ENCODE data around the gene TBC1D1.

The TBC1D1 gene

DNA sequence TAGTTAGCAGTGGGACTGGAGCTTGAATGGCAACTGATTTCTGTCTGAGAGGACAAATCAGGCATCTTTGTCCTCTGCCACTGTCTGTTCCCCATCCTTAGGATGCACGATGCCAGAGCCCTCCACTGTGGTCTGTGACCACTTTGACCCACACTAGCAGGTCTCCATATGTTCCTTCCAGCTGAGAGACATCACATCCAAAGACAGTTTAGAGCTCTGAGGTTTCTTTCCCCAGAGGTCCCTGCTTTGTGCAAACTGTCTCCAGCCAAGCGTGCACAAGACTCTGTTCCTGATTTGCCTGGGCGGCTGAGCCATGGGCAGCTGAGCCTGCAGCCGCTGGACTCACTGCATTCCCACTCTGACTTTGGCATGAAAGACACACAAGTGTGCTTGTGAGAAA lies 167.3 kb downstream of the TBC1D1 start:
- DNase-seq: no peak

DNA sequence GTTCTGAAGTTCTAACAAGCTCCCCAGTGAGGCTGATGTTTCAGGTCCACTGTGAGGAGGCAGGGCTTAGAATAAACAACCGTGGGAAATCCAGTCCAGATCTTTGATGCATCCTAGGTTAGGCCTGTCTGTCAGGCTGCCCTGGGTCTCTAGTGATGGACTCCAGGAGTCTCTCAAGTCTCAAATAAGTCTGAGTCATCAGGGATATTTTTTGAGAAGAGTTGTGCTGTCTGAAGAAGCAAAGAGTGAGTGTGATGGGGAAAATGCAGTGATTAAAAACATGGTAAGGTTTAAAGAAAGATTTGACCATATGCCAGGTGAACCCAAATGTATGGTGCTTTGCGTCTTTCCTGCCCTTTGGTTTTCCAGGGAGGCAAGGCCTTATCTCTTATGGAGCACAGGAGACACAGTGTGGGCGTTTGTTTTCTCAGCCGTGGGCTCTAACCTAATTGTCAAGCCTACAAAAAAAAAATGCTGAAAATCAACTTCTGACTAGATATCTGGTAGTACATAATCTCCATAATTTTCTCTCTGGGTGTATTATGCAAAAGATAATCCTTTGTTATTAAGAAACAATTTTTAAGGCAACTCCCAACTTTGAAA lies 170.0 kb downstream of the TBC1D1 start:
- DNase-seq: peak; percentile 15

DNA sequence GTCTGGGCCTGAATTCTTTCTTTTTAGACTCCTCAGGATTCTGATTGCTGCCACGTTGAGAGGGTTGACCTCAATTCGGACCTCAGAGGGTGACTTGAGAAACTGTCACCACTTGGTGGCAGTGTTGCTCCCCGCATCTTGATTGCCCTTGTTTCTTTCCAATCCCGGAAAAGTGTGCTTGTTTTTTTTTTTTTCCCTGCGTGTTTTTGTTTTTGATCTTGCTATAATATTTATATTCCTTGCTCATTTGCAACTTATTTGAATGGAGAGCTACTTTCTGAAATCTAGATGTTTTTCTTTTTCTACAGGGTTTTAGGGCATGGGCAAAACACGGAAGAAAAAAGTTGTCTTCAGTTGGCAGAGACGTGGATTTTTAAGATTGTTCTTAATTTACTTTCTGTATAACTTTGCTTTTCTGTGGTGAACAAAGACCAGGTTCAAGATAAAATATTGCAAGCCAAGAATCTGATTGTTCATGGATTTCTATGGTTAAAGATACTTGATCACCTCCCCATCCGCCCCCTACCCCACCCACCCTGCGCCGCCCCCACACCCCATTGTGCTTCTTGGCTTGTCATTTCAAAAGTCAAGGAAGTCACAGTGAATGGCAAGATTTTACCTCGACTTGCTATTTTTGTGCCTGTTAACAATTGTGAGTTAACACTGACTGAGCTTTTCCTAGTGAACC lies 171.3 kb downstream of the TBC1D1 start:
- DNase-seq: peak; percentile 59

DNA sequence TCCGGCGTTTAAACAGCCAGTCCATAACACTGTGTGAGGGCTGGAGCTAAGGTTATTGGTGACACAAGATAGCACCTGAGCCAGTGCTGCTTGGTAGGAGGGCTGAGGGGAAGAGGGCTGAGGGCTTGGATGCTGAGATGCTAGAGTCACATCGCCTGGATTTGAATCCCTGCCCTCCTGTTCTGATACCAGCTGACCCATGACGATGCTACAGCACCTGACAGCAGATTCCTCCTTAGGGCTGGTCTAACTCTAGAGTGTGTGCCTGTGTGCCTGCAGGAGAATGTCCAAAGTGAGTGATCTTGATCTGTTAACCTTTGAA lies 171.9 kb downstream of the TBC1D1 start:
- no peak for DNase-seq

DNA sequence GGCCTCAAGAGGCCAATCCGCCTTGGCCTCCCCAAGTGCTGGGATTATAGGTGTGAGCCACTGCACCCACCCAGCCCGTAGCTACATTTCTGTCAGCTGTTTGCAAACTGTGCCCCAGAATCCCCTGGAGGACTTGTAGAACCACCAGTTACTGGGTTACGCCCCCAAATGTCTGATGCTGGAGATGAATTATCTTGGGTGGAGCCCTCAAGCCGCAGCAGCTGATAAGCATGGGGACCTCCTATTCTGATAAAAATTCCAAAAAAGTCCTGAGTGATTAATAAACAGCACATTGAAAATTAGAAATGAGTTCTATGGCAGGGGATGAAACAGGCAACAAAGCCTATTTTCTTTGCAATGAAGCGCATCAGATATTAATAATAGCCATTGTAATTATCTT lies 174.3 kb downstream of the TBC1D1 start:
- no peak for DNase-seq

DNA sequence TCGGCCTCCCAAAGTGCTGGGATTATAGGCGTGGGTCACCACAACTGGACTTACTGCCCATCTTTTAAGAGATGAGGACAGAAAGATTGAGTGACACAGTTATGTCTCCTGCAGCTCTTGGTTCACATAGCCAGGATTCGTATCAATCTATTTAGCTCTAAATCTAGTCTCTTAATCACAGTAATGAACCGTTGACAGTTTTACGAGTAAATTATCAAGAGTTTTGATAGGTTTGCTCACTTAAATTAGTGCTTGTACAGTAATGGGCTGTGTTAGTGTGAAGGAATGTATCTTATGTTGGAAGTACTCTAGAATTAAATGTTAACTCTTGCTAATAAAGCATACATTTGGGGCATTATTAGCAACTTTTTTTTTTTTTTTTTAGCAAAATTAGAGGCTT lies 175.0 kb downstream of the TBC1D1 start:
- DNase-seq: no peak

DNA sequence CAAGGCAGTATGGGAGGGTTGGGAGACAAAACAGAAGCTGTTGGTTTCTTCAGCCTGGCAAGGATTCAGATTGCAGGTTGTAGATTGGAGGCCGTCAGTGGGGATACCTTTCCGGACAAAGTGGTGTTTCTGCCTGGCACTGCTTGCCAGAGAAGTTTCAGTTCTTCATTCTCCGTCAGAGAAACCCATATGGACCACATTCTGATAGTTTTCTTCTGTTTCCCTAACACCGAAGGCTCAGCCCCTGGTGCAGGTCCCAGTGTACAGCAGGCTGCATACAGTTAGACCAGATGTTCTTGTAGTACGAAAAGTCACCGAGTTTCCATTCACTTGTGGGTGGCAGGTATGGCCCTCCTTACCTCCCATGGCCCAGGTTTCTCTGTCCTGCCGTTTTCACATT lies 176.6 kb downstream of the TBC1D1 start:
- DNase-seq: no peak

DNA sequence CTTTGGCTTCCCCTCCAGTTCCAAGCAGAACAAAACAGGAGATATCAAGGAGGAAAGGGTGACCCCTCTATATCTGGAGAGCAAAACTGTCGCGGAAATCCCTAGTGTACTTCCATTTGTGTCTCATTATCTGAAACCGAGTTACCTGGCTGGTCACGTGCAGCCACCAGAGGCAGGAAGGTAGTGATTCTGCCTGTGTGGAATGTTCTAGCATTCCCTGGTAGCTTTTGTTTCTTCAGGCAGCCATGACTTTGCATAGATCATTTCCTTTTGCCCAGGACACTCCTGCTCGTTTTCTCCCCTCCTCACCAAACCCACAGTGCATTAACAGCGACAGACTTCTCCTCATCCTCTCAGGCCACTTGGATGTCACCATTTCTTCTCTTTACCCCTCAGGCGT lies 177.2 kb downstream of the TBC1D1 start:
- no peak for DNase-seq

DNA sequence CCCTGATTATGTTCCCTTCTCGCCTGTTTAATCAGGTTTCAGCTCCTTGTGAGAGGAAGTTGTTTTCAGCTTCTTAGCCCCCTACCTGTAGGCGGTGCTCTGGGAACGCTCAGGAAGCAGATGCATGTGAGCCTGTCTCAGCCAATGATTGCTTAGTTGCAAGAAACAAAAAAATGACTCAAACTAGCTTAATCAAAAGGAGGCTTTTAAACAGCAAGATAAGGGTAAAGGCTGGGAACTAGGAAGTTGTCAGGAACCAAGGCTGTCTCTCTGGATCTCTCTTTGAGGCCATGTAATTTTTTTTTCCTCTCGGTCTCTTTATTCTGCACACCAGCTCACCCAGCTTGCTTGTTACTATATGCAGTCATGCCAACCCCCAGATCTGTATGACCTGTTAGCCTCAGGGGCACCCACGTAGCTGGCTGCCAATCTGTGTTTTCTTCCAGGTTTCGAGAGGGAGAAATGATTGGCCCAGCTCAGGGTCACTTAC lies 178.4 kb downstream of the TBC1D1 start:
- DNase-seq: peak; percentile 5

DNA sequence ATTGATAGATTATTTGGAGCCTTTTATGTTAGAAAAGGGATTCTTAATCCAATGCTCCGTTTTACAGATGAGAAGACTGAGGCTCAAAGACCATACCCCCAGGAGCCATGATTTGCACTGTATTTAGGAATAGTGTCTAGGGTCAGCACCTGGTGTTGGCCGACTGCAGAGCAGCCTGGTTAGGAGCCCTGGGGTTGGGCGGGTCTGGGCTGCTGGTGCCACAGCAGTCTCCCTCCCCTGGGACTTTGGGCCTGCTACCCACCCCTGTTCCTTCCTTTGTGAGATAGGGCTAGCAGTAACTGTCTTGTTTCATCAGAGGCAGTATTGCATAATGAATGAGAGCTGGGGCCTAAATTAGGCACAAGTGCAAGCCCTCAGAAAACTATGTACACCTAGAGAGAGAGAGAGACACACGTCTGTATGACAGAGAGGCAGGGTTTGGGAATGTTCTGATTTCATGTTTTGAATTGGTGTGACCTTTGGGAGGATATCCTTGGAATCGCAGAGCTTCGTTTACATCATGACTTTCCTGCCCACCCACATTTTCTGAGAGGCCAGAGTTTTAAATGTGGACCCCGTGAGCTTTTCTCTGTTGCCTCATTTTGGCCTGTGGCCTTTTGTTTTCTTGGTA lies 181.0 kb downstream of the TBC1D1 start:
- no peak for DNase-seq

DNA sequence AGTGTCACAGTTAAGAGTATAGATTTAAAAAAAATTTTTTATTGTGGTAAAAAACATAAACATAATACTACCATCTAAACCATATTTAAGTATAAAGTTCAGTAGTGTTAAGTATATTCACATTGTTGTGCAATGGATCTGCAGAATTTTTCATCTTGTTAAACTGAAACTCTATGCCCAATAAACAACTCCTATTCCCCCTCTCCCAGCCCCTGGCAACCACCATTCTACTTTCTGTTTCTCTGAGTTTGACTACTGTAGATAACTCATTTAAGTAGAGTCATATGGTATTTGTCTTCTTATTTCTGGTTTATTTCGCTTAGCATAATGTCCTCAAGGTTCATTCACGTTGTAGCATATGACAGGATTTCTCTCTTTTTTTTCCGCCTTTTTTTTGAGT lies 181.7 kb downstream of the TBC1D1 start:
- no peak for DNase-seq

DNA sequence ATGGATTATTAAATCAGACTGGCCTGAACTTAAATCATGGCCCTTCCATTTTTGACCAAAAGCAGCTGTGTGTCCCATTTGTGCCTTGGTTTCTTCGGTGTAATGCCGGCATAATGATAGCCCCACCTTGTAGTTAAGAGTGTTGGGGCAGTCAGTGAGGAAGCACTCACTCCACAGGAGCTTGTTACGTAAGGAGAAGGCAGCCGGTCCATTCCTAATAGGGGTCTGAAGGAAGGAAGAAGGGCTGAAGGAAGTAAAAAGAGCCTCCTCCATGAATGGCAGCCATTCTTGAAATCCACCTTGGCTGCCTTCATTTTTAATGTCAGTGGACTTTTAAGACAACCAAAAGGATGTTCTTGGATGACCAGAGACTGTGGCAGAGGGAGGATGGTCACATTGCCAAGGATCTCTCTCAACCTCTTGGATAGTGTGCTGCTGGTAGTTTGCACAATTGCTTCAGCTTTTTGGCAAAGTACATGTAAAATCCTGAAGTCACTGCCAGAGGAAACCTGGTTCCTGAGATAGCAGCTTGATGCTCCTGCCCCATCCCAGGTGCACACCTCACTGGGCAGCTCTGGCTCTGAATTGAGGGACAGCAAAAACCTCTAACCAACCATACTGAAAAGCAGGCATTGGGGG lies 182.8 kb downstream of the TBC1D1 start:
- DNase-seq: no peak

DNA sequence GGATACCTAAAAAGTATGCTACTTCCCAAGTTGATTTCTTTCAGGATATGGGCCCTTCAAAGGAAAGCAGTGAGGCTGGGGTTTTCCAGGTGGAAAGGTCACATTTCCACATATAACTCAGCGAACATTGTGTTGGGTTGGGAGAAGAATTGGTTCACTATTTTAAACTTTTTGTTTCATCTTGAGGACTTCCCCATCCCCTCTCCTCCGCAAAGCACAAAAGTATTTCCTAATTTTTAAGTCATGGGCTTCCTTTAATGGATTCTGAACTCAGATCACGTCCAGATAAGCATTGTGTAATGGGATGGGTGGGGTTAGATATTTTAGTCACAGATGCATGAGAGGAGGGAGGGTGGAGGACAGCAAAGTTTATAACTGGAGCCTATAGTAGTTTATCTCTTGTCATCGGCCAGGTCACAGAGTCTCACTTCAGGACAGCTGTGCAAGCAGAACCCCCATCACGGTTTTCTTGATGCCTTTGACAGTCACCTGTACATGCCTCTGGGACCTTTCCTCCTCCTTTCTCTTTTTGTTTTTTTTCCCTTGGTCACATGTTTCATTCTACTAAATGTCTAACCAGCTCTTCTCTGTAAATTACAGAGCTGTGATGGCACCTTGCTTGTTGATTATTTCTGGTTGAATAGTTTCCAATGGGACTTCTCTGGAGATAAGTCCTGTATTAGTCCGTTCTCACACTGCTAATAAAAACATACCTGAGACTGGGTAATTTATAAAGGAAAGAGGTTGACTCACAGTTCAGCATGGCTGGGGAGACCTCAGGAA lies 184.7 kb downstream of the TBC1D1 start:
- no peak for DNase-seq

DNA sequence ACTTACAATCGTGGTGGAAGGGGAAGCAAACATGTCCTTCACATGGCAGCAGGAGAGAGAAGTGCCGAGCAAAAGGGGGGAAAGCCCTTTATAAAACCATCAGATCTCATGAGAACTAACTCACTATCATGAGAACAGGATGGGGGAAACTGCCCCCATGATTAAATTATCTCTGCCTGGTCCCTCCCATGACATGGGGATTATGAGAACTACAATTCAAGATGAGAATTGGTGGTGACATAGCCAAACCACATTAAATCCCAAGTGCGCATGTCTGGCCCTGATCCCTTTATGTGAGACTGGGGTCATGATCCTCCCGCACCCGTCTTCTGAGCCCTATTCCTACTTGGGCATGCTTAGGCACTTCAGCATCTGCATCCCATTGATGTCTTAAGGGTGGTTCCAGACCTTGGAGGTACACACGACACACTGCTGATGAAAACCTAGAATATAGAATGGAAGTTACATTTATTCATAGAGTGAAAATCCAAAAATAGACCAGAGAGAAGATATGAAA lies 185.3 kb downstream of the TBC1D1 start:
- no peak for DNase-seq

DNA sequence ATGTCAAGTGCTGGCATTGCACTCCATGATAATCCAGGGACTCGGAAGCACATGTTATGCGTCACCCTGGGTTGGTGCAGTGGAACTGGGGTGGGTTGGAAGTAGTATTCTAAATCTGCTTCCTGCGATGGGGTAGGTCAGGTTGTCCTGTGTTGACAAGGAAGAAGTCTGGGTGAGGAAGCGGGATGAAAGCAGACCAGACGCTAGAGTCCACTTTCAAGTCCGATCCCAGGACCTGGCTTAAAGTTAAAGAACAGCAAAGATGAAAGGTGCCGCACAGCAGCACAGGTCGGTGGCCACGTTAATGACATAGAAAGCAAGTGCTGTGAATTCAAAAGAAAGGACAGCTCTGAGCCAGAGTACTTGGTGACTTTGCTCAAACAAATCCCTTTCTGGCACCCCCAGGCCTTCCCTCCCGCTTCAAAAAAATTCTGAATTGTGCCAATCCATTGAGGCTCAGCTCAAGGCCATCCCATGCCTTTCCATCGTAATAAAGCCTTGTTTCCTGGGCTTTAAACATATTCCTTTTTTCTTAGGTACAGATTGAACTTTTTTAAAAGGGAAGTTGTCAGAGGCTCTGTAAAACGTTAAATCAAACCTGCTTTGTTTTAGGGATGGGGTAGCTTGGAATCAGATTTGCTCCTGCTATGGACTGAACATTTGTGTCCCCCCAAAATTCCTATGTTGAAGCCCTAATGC lies 187.1 kb downstream of the TBC1D1 start:
- DNase-seq: no peak

DNA sequence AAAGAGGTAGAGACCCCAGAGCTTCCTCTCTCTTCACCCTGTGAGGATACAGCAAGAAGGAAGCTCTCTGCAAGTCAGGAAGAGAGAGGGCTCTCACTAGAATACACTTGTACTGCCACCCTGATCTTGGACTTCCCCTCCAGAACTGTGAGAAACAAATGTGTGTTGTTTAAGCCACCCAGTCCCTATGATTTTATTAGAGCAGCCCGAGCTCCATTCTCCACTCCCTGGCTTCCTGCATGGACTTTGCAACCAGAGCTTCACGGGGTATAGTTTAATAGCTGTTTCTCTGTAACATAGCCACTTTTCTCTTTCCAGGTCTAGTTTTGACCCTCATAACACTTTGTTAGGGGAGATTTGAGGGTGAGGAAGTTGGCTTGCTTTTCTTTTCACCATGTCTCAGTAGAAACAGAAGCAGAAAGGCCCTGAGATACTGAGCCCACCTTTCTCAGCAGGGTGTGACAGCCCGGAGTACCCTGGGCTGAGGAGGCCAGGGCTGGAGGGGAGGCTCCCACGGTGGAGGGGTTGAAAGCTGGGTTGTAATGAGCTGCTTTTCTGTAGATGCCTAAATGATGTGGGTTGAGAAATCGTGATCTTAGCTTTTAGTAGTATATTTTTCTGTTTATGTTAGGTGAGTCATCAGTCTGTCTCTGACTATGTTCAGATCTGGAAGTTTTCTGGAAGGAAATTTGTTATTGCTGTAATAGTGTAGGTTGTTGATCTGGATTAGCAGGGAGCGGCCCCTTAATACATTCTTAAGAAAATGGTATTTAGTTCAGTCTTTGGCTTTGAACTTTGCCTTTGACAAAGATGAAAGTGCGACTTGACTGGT lies 187.9 kb downstream of the TBC1D1 start:
- peak; percentile 38 for DNase-seq

DNA sequence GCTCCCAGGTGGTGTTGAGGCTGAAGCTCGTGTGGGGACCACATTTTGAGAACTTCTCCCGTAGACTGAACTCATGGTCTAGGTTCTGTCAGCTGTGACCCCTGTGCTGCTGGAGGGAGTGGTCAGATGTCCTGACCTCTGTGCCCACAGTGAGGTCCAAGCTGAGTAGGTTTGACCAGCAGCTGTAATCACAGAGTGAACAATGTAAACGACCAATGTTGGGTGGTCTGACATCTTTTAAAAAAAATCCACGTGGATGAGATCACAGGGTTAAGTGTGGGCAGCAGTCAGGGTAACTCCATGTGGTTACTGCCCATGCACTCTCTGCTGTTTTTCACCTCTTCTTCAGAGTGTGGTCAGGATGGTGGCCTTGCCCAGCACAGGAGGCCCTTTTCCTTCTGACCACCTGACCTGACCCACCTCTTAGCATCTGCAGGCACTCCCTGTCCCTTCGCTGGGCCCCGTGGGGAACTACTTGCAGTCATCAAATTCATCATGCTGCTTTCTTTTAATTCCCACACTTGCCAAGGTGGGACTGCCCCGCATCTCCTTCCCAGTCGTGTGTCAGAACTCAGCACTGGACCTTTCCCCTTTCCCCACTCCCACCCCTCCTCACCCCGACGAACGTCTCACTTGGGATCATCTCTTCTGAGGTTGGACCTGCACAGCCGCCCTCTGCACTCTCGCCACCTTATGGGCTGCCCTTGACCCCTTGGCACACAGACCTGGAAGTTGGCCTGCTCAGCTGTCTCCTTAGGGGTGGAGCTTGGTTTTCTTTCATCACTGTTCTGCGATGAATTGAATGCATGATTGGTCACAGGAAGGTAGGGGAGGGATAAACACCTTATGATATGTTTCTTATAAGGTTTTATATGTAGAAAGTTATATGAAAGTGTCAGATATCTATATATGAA lies 189.4 kb downstream of the TBC1D1 start:
- DNase-seq: no peak

DNA sequence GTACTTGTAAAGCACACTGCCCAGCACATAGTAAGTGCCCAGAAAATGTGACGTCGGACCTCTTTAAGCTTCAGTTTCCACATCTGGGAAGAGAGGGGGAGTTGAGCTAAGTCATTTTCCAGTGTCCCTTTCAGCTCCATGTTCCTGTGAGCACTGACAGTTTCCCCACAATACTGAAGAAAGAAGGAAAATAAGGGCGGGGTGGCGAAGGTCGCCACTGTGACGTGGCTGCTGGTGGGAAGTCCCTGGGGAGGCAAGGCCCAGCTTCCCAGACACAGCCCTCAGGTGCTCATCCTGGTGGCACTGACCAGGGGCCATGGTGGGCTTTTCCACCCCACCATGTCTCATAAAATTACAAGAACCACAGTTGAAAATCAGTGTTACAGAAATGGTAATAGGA lies 191.1 kb downstream of the TBC1D1 start:
- no peak for DNase-seq

DNA sequence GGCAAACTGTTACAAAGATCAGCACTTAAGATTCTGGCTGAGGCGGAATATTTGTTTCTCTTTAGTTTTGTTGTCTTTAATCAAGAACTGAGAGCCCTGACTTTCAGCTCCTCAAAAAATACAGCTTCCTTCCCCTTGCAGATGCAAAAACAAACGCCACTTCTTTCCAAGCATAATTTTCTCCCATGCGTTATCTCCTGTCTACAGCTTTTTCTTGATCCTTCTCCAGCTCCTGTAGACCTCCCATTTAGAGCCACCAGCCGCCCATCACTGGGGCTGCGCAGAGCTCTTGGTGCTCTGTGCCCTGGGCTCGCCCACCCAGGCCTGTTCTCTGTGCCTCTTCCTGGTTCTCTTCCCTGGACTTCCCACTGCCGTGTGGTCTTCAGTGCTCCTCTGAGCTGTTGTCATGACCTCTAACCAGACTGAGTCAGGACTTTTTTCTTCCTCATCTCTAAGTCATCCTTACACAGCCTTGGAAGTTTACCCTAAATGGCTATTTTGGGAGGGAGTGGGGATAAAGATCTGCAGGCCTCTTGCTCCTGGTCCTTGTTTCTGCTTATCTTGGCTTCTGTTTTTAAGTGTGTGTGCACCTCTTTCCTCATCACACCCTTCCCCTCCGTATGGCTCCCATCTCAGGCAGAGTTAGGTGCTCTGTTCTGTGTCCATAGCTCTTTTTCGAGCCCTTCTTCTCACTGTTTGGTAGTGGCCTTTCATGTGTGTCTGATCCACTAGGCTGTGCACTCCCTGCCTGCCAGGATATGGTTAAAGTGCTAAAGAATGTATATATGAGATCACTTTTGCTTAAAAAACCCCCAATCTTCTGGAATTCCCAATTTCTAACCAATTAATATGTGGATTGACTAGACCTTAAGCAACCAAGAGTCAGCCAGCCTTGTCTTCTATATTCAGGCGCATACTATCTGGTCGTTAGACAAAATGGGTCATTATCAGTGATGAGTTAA lies 191.8 kb downstream of the TBC1D1 start:
- DNase-seq: peak; percentile 13

All from amniotic stem cell (primary cell).